ENCODE results near the gene NCK1. TPM values are rescaled to one million over a fixed set of nuclear protein-coding genes. Genes with fewer than 3 reads are reported as not detected.
"Not testable (repeated sequence)": the region's sequence is repeated elsewhere in the genome, so short reads cannot be mapped to it uniquely, and the experiment has no call there.

The NCK1 gene
- total and polyA plus RNA-seq, 11 donors = 6.5 to 36.0 (median 23.3) TPM

DNA sequence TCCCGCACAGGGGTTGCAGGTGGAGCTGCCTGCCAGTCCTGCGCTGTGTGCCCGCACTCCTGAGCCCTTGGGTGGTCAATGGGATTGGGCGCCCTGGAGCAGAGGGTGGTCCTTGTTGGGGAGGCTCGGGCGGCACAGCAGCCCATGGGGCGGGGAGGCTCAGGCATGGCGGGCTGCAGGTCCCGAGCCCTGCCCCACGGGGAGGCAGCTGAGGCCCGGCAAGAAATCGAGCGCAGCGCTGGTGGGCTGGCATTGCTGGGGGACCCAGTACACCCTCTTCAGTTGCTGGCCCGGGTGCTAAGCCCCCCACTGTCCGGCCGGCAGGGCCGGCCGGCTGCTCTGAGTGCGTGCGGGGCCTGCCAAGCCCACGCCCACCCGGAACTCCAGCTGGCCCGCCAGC is 27.9 kb downstream of the NCK1 start:
- 83 to 87% (median 86%) methylated on average over 6 to 24 of the region's 24 CpGs for WGBS, 4 donors
- Histone ChIP-seq H3K27me3 (no peaks in the 10 kb centered on the region), H3K27ac (no peak overlapping the region), H3K36me3 (no peaks in the 10 kb centered on the region), H3K4me1 (peaks cover 0 to 33% (median 18%) of the 10 kb centered on the region in 12 donors), H3K9me3 (peaks cover 0 to 26% (median 2%) of the 10 kb centered on the region in 12 donors), H3K4me3 (no peak overlapping the region)
- TF ChIP-seq, protein P1, sequence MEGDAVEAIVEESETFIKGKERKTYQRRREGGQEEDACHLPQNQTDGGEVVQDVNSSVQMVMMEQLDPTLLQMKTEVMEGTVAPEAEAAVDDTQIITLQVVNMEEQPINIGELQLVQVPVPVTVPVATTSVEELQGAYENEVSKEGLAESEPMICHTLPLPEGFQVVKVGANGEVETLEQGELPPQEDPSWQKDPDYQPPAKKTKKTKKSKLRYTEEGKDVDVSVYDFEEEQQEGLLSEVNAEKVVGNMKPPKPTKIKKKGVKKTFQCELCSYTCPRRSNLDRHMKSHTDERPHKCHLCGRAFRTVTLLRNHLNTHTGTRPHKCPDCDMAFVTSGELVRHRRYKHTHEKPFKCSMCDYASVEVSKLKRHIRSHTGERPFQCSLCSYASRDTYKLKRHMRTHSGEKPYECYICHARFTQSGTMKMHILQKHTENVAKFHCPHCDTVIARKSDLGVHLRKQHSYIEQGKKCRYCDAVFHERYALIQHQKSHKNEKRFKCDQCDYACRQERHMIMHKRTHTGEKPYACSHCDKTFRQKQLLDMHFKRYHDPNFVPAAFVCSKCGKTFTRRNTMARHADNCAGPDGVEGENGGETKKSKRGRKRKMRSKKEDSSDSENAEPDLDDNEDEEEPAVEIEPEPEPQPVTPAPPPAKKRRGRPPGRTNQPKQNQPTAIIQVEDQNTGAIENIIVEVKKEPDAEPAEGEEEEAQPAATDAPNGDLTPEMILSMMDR (IDR thresholded peaks at IDR 0.05) = no peak
- no peak for TF ChIP-seq POLR2A (IDR thresholded peaks at IDR 0.05)
- ATAC-seq (no peak), DNase-seq (no peak)
- intact Hi-C loops (cut with DNase I) = no loop called here

DNA sequence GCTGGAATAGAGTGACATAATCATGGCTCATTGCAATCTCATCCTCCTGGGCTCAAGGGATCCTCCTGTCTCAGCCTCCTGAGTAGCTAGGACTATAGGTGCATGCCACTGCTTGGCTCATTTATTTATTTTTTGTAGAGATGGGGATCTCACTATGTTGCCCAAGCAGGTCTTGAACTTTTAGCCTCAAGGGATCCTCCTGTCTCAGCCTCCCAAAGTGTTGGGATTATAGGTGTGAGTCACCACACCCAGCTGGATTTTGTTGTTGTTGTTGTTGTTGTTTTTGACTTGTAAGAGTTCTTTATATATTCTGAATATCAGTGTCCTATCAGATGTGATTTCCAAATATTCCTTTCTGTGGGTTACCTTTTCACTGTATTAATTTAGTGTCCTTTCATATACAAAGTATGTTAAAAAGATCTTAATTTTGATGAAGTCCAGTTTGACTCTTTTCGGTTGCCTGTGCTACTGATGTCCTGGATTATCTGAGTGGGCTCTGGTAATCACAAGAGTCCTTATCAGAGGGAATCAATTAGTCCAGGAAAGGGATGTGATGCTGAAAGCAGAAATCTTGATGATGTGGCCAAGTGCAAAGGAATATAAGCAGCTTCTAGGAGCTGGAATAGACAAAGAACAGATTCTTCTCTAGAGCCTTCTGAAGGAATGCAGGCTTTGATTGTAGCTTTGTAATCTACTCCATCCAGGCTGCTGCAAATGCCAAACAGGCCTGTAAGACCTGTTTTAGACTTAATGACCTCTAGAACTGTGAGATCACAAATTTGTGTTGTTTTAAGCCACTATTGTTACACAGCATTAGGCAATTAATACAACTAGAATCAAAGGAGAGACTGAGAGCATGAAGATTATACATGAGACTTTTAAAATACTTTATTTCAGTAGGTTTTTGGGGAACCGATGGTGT is 30.2 kb downstream of the NCK1 start:
- Histone ChIP-seq H3K4me1 (peaks cover 0 to 20% (median 11%) of the 10 kb centered on the region in 12 donors), H3K27me3 (no peaks in the 10 kb centered on the region), H3K4me3 (no peak overlapping the region), H3K9me3 (peaks cover 0 to 26% (median 2%) of the 10 kb centered on the region in 12 donors), H3K36me3 (peaks cover 0 to 4% (median 0%) of the 10 kb centered on the region in 9 donors), H3K27ac (no peak overlapping the region)
- 49 to 50% (median 50%) methylated on average over 2 of the region's 2 CpGs for WGBS, 4 donors
- ATAC-seq (no peak), DNase-seq (no peak)
- TF ChIP-seq, protein P1 (IDR thresholded peaks at IDR 0.05) = no peak
- TF ChIP-seq POLR2A (IDR thresholded peaks at IDR 0.05) = no peak
- intact Hi-C loops (cut with DNase I) = no loop called here

DNA sequence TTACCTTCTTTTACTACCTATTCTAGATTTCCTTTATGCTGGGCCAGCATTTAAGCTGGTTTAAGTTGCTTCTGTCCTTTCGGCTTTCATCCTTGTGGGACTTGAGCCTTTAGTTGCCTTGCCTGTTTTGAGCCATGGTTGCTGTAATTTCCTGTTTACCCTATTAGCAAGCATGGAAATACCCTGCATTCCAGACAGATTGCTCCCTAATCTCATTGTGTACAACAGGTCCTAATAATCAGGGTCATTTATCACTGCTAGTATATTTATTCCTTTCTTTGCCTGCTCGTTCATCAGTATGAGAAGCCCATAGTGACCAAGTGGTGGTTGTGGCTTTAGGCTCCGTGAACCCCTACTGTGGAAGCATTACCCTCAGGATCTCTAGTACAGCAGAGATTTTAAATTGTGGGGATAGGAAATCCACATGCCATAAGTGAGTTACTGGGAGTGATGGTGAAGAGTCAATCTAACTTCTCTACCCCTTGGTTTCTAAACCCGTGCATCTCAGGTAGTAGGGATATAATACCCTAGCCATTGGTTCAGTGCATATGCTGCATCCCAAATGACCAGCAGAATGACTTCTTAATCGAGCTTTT is 31.9 kb downstream of the NCK1 start:
- Histone ChIP-seq H3K9me3 (peaks cover 0 to 26% (median 2%) of the 10 kb centered on the region in 12 donors), H3K4me1 (peaks cover 0 to 37% (median 18%) of the 10 kb centered on the region in 12 donors), H3K27me3 (no peaks in the 10 kb centered on the region), H3K4me3 (no peak overlapping the region), H3K27ac (peak overlapping the region in 5 of 12 donors; percentile 26 to 51 (median 45)), H3K36me3 (peaks cover 0 to 4% (median 0%) of the 10 kb centered on the region in 9 donors)
- DNase-seq (no peak), ATAC-seq (peak in 1 of 4 donors; percentile 34)
- no peak for TF ChIP-seq POLR2A (IDR thresholded peaks at IDR 0.05)
- TF ChIP-seq, protein P1 (IDR thresholded peaks at IDR 0.05) = no peak
- WGBS, 4 donors = 54 to 62% (median 60%) methylated on average over 5 of the region's 5 CpGs
- intact Hi-C loops (cut with DNase I) = no loop called here

DNA sequence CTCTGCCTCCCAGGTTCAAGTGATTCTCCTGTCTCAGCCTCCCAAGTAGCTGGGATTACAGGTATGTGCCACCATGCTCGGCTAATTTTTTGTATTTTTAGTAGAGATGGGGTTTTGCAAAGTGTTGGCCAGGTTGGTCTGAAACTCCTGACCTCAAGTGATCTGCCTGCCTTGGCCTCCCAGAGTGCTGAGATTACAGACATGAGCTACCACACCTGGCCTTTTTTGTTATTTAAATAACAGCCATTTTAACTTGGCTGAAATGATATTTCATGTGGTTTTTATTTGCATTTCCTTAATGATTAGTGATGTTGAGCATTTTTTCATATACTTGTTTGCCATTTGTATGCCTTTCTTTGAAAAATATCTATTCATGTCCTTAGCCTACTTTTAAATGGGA is 35.2 kb downstream of the NCK1 start:
- intact Hi-C loops (cut with DNase I); H3K27me3 ChIP-seq; ATAC-seq; H3K27ac ChIP-seq; H3K36me3 ChIP-seq; H3K4me3 ChIP-seq; DNase-seq: not testable (repeated sequence)
- 90 to 100% (median 97%) methylated on average over 1 of the region's 1 CpG for WGBS, 4 donors
- H3K4me1 ChIP-seq = peaks cover 0 to 69% (median 24%) of the 10 kb centered on the region in 12 donors
- peaks cover 0 to 23% (median 2%) of the 10 kb centered on the region in 12 donors for H3K9me3 ChIP-seq
